Effector memory CD8-positive, alpha-beta T cell (primary cell): Measurements from ENCODE around the gene PRDM13.
A peak's percentile ranks its signal among the peaks of the same experiment; 100 is the strongest.

Experiments used
- ATAC-seq: fragments of 150-1000 bp; cut with Tn5 transposase; replicated peaks from 2 replicates; pipeline ENCODE4 v1.10.0; 2021; ENCODE audit warnings: mild to moderate bottlenecking, moderate library complexity
- DNase-seq, 3 experiments: peaks; one replicate each; pipeline ENCODE4 v3.0.0; 2021
- H3K27ac Mint-ChIP-seq, 2 donors: one replicate each; pipeline ENCODE4 v1.8.0; 2022; ENCODE audit warnings: mild to moderate bottlenecking in 2 of 2, mixed read lengths in 2 of 2, moderate library complexity in 2 of 2
- H3K27me3 Mint-ChIP-seq, 2 donors: one replicate each; pipeline ENCODE4 v1.8.0; 2022; ENCODE audit warnings: mixed read lengths in 2 of 2
- H3K36me3 Mint-ChIP-seq: one replicate; pipeline ENCODE4 v1.8.0; 2022; ENCODE audit warnings: mild to moderate bottlenecking, moderate library complexity, mixed read lengths; ENCODE audit not compliant: insufficient read depth
- H3K4me1 Mint-ChIP-seq, 2 donors: one replicate each; pipeline ENCODE4 v1.8.0; 2022; ENCODE audit warnings: low read depth in 2 of 2, mixed read lengths in 2 of 2
- H3K4me3 Mint-ChIP-seq, 2 donors: one replicate each; pipeline ENCODE4 v1.8.0; 2022; ENCODE audit warnings: mild to moderate bottlenecking in 2 of 2, mixed read lengths in 2 of 2, moderate library complexity in 2 of 2
- H3K9me3 Mint-ChIP-seq, 2 donors: one replicate each; pipeline ENCODE4 v1.8.0; 2022; ENCODE audit warnings: mixed read lengths in 2 of 2
- total RNA-seq, 9 experiments: gene quantifications; one replicate each; lab custom pipeline; 2026; lab: John Stamatoyannopoulos, UW

PRDM13 gene
- total RNA-seq: 0 to 0.20 (median 0.07) reads per million in 9 experiments

- no peak for DNase-seq
- no peak within 1 kb of the TSS for H3K27ac Mint-ChIP-seq
- H3K4me3 Mint-ChIP-seq: peak within 1 kb of the TSS in 1 of 2 donors; percentile 12
- H3K27me3 Mint-ChIP-seq: peaks cover 92 to 95% of the 10 kb centered on the region in 2 donors
- H3K36me3 Mint-ChIP-seq: peaks cover 32% of the 10 kb centered on the region
- H3K4me1 Mint-ChIP-seq: peaks cover 18 to 36% of the 10 kb centered on the region in 2 donors
- no peaks in the 10 kb centered on the region for H3K9me3 Mint-ChIP-seq
- peak; percentile 14 for ATAC-seq
These were observed at the start of gene PRDM13 for GRCh38 chr6:99606656-99607415. PRDM13 (plus strand) TSS chr6:99606833; CDS start chr6:99607035, 202 bp downstream.

GRCh38 chr6:99559057-99559456 lies 47.6 kb upstream of the PRDM13 start:
- Mint-ChIP-seq H3K27ac (no peak overlapping the region), H3K4me1 (peaks cover 1 to 14% of the 10 kb centered on the region in 2 donors), H3K4me3 (no peak overlapping the region), H3K9me3 (peaks cover 0 to 2% of the 10 kb centered on the region in 2 donors), H3K27me3 (no peaks in the 10 kb centered on the region), H3K36me3 (peaks cover 56% of the 10 kb centered on the region)
- ATAC-seq: no peak
- DNase-seq: no peak

- H3K4me3 Mint-ChIP-seq: no peak overlapping the region
- H3K27me3 Mint-ChIP-seq: no peaks in the 10 kb centered on the region
- H3K36me3 Mint-ChIP-seq: peaks cover 52% of the 10 kb centered on the region
- H3K9me3 Mint-ChIP-seq: peaks cover 0 to 2% of the 10 kb centered on the region in 2 donors
- DNase-seq (no peak), ATAC-seq (no peak)
- peaks cover 1 to 21% of the 10 kb centered on the region in 2 donors for H3K4me1 Mint-ChIP-seq
- no peak overlapping the region for H3K27ac Mint-ChIP-seq
These were observed 46.0 kb upstream of the PRDM13 start for GRCh38 chr6:99560668-99561067.

GRCh38 chr6:99563056-99563723 lies 43.4 kb upstream of the PRDM13 start:
- H3K9me3 Mint-ChIP-seq: no peaks in the 10 kb centered on the region
- no peak overlapping the region for H3K4me3 Mint-ChIP-seq
- H3K4me1 Mint-ChIP-seq: peaks cover 12 to 34% of the 10 kb centered on the region in 2 donors
- H3K36me3 Mint-ChIP-seq: peaks cover 35% of the 10 kb centered on the region
- peak overlapping the region in 1 of 2 donors; percentile 56 for H3K27ac Mint-ChIP-seq
- DNase-seq (no peak), ATAC-seq (no peak)
- H3K27me3 Mint-ChIP-seq: no peaks in the 10 kb centered on the region

GRCh38 chr6:99568103-99568933 lies 38.3 kb upstream of the PRDM13 start, which contains the start of gene CCNC:
CCNC (minus strand) TSS chr6:99568660; CDS start chr6:99568527, 133 bp downstream.
- H3K4me3 Mint-ChIP-seq: peak within 1 kb of the TSS; percentile 96 to 99
- DNase-seq (peak; percentile 85 to 89 (median 85)), ATAC-seq (peak; percentile 90)
- peaks cover 27% of the 10 kb centered on the region for H3K36me3 Mint-ChIP-seq
- peak within 1 kb of the TSS; percentile 96 to 99 for H3K27ac Mint-ChIP-seq
- peaks cover 20 to 33% of the 10 kb centered on the region in 2 donors for H3K4me1 Mint-ChIP-seq
- no peaks in the 10 kb centered on the region for H3K27me3 Mint-ChIP-seq
- no peaks in the 10 kb centered on the region for H3K9me3 Mint-ChIP-seq

- no peaks in the 10 kb centered on the region for H3K9me3 Mint-ChIP-seq
- DNase-seq (no peak), ATAC-seq (no peak)
- no peak overlapping the region for H3K4me3 Mint-ChIP-seq
- no peak overlapping the region for H3K27ac Mint-ChIP-seq
- peaks cover 2 to 4% of the 10 kb centered on the region in 2 donors for H3K4me1 Mint-ChIP-seq
- H3K36me3 Mint-ChIP-seq: peaks cover 5% of the 10 kb centered on the region
- H3K27me3 Mint-ChIP-seq: peaks cover 0 to 5% of the 10 kb centered on the region in 2 donors
These were observed 32.5 kb upstream of the PRDM13 start for GRCh38 chr6:99573980-99574617.

GRCh38 chr6:99575544-99576227 lies 30.9 kb upstream of the PRDM13 start:
- ATAC-seq (no peak), DNase-seq (no peak)
- Mint-ChIP-seq H3K4me1 (peaks cover 0 to 2% of the 10 kb centered on the region in 2 donors), H3K36me3 (peaks cover under 1% of the 10 kb centered on the region), H3K27me3 (peaks cover 6 to 9% of the 10 kb centered on the region in 2 donors), H3K4me3 (no peak overlapping the region), H3K27ac (no peak overlapping the region), H3K9me3 (no peaks in the 10 kb centered on the region)

- H3K27me3 Mint-ChIP-seq: peaks cover 10 to 27% of the 10 kb centered on the region in 2 donors
- H3K27ac Mint-ChIP-seq: no peak overlapping the region
- H3K9me3 Mint-ChIP-seq: no peaks in the 10 kb centered on the region
- H3K36me3 Mint-ChIP-seq: no peaks in the 10 kb centered on the region
- ATAC-seq: no peak
- no peak for DNase-seq
- no peaks in the 10 kb centered on the region for H3K4me1 Mint-ChIP-seq
- no peak overlapping the region for H3K4me3 Mint-ChIP-seq
These were observed 26.9 kb upstream of the PRDM13 start for GRCh38 chr6:99579781-99580180.

GRCh38 chr6:99587792-99588191 lies 18.8 kb upstream of the PRDM13 start:
- Mint-ChIP-seq H3K4me1 (peaks cover 12 to 30% of the 10 kb centered on the region in 2 donors), H3K4me3 (no peak overlapping the region), H3K27ac (no peak overlapping the region), H3K27me3 (peaks cover 53 to 57% of the 10 kb centered on the region in 2 donors), H3K36me3 (peaks cover 7% of the 10 kb centered on the region), H3K9me3 (no peaks in the 10 kb centered on the region)
- no peak for DNase-seq
- ATAC-seq: no peak

- H3K27ac Mint-ChIP-seq: peak overlapping the region; percentile 5 to 32
- ATAC-seq (peak; percentile 84), DNase-seq (peak; percentile 47 to 54 (median 53))
- peak overlapping the region; percentile 90 to 91 for H3K4me3 Mint-ChIP-seq
- H3K36me3 Mint-ChIP-seq: peaks cover 7% of the 10 kb centered on the region
- H3K27me3 Mint-ChIP-seq: peaks cover 55 to 63% of the 10 kb centered on the region in 2 donors
- H3K9me3 Mint-ChIP-seq: no peaks in the 10 kb centered on the region
- H3K4me1 Mint-ChIP-seq: peaks cover 12 to 30% of the 10 kb centered on the region in 2 donors
These were observed 17.9 kb upstream of the PRDM13 start for GRCh38 chr6:99588618-99589289.

GRCh38 chr6:99589290-99589672 lies 17.4 kb upstream of the PRDM13 start:
- DNase-seq: no peak
- Mint-ChIP-seq H3K9me3 (no peaks in the 10 kb centered on the region), H3K27me3 (peaks cover 59 to 68% of the 10 kb centered on the region in 2 donors), H3K4me3 (peak overlapping the region; percentile 90 to 91), H3K36me3 (peaks cover 7% of the 10 kb centered on the region), H3K27ac (peak overlapping the region in 1 of 2 donors; percentile 32), H3K4me1 (peaks cover 12 to 30% of the 10 kb centered on the region in 2 donors)
- ATAC-seq: peak; percentile 18
